Neutrophil (primary cell): Measurements from ENCODE around the gene DLGAP4.

ENCODE experiments used
- H3K27ac ChIP-seq: fragments of 200-600 bp; sonication (generic); 2 replicates; pipeline ENCODE4 v1.5.1; 2016; ENCODE audit warnings: mild to moderate bottlenecking, moderate library complexity
- H3K27me3 ChIP-seq: fragments of 200-600 bp; sonication (generic); 2 replicates; pipeline ENCODE4 v1.6.0; 2016; ENCODE audit warnings: mild to moderate bottlenecking
- H3K36me3 ChIP-seq: fragments of 200-600 bp; sonication (generic); 2 replicates; pipeline ENCODE4 v1.5.1; 2017
- H3K4me1 ChIP-seq, 2 experiments: fragments of 200-600 bp in 1 of 2; sonication (generic) in 1 of 2; 1 replicate in 1 of 2; 2 replicates in 1 of 2; pipeline versions ENCODE4 v1.5.1 to v1.6.1; 2013 to 2016; ENCODE audit warnings: low read depth in 1 of 2, low read length in 1 of 2, mild to moderate bottlenecking in 1 of 2, moderate library complexity in 1 of 2; ENCODE audit not compliant: control insufficient read depth in 1 of 2, insufficient read depth in 1 of 2
- H3K4me3 ChIP-seq, 2 experiments: fragments of 200-600 bp in 1 of 2; sonication (generic) in 1 of 2; 1 replicate in 1 of 2; 2 replicates in 1 of 2; pipeline ENCODE4 v1.5.1; 2013 to 2016; ENCODE audit warnings: low read depth in 1 of 2, low read length in 1 of 2, mild to moderate bottlenecking in 1 of 2, moderate library complexity in 1 of 2
- H3K9me3 ChIP-seq: fragments of 200-600 bp; sonication (generic); 2 replicates; pipeline ENCODE4 v1.5.1; 2016
- TF ChIP-seq, protein P1 (sequence below): fragments of 200-600 bp; sonication (generic); IDR thresholded peaks from 2 replicates; pipeline ENCODE4 v1.5.1; 2016; ENCODE audit warnings: antibody characterized with exemption

Gene DLGAP4

DNA sequence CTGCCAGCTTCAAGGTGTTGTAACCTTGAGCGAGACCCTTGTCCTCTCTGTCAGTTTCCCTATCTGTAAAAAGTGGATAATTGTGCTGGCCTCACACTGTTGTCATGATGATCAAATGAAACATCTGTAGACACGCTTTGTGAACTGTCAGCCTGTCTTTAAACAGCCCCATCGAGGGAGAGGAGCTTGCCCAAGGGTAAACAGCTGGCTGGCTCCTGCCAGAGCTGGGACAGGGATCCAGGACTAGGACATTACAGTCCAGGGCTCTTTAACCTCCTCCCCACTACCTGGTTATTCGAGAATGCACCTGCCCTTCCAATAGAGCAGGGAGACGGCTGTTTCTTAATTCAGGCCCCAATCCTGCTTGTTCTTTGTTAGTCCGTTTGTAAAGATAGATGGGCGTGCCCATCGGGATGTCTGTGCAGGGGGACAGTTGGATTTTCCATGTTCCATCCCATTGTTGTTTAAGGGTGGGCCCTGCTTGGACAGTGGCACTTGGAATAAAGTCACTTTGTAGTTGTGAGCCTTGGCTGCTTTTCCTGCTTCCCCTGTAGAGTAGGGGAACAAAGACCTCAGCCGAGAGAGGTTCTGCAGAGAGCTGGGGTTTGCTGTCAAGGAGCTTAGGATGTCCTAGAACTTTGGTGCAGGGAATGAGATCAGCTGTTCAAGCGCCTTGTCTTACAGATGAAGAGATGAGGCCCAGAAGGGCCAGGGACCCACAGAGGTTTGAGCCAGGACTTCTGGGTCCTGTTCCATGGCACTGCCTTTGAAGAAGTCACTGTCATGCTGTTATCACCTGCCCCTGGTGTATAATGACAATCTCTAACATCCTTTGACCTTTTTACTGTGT, 157.3 kb downstream of the DLGAP4 start:
- peaks cover 21 to 32% of the 10 kb centered on the region in 2 experiments for H3K4me1 ChIP-seq
- H3K9me3 ChIP-seq = no peaks in the 10 kb centered on the region
- no peaks in the 10 kb centered on the region for H3K36me3 ChIP-seq
- H3K27me3 ChIP-seq = peaks cover 13% of the 10 kb centered on the region
- TF ChIP-seq, protein P1, sequence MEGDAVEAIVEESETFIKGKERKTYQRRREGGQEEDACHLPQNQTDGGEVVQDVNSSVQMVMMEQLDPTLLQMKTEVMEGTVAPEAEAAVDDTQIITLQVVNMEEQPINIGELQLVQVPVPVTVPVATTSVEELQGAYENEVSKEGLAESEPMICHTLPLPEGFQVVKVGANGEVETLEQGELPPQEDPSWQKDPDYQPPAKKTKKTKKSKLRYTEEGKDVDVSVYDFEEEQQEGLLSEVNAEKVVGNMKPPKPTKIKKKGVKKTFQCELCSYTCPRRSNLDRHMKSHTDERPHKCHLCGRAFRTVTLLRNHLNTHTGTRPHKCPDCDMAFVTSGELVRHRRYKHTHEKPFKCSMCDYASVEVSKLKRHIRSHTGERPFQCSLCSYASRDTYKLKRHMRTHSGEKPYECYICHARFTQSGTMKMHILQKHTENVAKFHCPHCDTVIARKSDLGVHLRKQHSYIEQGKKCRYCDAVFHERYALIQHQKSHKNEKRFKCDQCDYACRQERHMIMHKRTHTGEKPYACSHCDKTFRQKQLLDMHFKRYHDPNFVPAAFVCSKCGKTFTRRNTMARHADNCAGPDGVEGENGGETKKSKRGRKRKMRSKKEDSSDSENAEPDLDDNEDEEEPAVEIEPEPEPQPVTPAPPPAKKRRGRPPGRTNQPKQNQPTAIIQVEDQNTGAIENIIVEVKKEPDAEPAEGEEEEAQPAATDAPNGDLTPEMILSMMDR = no peak
- peak overlapping the region; percentile 35 for H3K27ac ChIP-seq
- no peak overlapping the region for H3K4me3 ChIP-seq

DNA sequence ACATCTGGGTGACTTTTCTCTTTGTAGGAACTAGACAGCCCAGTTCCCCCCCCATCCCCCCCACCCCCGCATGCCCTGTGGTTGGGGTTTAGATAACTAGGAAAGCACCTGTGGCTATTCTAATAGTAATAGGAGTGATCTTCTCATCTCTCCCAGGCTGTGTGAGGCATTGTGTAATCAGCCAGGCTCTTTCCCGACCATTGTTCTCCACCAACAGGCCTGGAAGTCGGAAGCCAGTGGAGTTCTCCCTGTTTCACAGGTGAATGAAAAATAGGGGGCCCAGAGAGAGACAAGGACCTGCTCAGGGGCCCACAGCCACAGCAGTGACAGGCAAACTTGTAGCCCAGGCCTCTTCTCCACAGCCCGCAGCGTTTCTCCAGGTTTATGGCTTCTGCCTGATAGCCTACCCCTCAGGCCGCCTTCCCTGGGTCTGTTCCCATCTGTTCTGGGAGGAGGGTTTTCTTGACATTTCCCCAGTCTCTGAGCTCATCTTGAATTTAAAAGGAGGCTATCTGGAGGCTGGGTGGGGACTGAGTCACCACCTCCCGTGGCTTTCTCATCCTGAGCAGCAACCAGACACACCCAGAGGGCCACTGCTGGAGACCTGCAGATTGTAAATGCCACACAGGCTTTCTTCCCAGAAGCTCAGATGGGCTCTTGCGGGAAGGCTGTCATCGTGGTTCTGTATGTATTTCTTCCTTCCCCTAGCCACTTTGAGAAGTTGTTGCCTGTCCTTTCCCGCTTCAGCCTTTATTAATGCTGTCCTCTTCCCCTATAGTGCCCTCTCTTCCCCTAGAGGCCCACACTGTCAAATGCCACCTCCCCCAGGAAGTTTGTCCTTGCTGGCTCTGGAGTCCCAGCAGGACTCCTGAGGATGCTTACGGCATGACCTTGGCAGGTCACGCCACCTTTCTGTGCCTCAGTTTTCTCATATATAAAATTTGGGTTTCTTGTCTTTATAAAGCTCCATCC, 159.3 kb downstream of the DLGAP4 start:
- Histone ChIP-seq H3K27me3 (peaks cover 13% of the 10 kb centered on the region), H3K4me3 (no peak overlapping the region), H3K27ac (no peak overlapping the region), H3K36me3 (no peaks in the 10 kb centered on the region), H3K4me1 (peaks cover 20 to 31% of the 10 kb centered on the region in 2 experiments), H3K9me3 (no peaks in the 10 kb centered on the region)
- TF ChIP-seq, protein P1 = no peak

DNA sequence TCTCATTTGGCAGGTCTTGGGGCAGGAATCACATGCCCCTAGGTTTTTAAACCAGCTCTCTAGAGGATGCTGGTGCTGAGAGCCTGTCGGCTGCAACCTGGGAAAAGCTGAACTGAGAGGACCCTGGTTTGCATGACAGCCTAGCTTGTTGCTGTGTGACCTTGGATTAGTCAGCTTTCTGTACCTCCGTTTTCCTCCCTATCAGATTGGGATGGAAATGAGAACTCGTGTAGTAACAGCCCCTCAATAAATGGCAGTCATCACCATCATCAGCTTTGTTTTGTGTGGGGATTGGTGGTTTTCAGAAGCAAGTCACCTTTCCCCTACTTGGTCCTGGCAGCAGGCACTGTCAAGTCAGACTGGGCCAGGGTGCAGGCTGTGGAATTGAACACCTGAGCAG, 159.9 kb downstream of the DLGAP4 start:
- Histone ChIP-seq H3K9me3 (no peaks in the 10 kb centered on the region), H3K36me3 (no peaks in the 10 kb centered on the region), H3K27me3 (peaks cover 13% of the 10 kb centered on the region), H3K4me3 (no peak overlapping the region), H3K27ac (no peak overlapping the region), H3K4me1 (peaks cover 15 to 25% of the 10 kb centered on the region in 2 experiments)
- TF ChIP-seq, protein P1 = no peak

DNA sequence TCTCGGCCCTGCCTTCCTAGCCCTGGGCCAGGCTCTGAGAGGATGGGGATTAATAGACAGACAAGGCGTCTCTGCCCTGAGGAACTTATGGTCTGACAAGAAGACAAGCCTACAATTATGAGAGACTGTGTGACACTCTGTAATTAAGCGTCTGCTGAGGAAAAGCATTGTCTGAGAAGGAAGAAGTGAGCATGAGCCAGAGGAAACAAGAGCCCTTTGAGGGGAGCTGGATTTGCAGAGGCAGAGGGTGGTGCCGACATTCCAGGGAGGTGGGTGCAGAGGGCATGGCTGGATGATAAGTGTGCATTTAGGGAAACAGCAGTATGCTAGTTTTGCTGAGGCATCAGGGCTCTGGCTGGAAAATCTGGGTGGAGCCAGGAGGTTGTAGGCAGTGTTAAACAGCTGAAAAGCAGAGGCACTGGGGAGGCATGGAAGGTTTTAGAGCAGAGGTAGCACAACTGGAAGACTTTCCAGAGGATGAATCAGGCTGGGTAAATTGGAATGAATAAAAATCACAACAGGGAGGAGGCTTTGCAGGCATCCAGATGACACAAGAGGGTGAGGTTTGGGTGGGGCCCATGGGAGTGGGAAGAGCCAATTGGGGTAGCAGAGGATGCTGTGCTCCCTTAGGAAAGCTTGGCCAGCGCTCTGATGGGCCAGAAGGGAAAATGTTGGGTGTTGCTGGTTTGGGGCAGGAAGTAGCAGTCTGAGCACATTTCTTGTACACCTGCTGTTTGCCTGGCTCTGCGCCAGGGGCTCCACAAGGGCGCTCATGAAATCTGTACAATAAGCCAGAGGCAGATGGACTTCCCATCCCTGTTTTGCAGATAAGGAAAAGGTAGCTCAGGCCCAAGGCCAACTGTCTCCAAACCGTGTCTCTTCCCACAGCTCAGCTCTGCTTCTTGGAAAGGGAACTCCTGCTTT, 161.2 kb downstream of the DLGAP4 start:
- H3K27ac ChIP-seq = no peak overlapping the region
- TF ChIP-seq, protein P1 = no peak
- H3K4me3 ChIP-seq = no peak overlapping the region
- peaks cover 8 to 18% of the 10 kb centered on the region in 2 experiments for H3K4me1 ChIP-seq
- no peaks in the 10 kb centered on the region for H3K36me3 ChIP-seq
- H3K27me3 ChIP-seq = peaks cover 6% of the 10 kb centered on the region
- no peaks in the 10 kb centered on the region for H3K9me3 ChIP-seq
